KMS-11 (cell line): Measurements from ENCODE around the gene RTTN.

Experiments
- H2AFZ ChIP-seq: fragments of 200-600 bp; sonication (generic); 2 replicates; pipeline ENCODE4 v1.6.1; 2016; ENCODE audit warnings: antibody characterized with exemption, mixed run types, low read depth
- H3K27ac ChIP-seq: fragments of 200-600 bp; sonication (generic); 2 replicates; pipeline ENCODE4 v1.6.1; 2016; ENCODE audit warnings: mild to moderate bottlenecking, mixed run types
- H3K27me3 ChIP-seq: fragments of 200-600 bp; sonication (generic); 2 replicates; pipeline ENCODE4 v1.6.1; 2017; ENCODE audit warnings: mild to moderate bottlenecking, low read depth, mixed run types, moderate library complexity; ENCODE audit not compliant: insufficient read depth
- H3K36me3 ChIP-seq: fragments of 200-600 bp; sonication (generic); 2 replicates; pipeline ENCODE4 v1.6.1; 2017; ENCODE audit warnings: mild to moderate bottlenecking, mixed run types; ENCODE audit not compliant: insufficient read depth
- H3K4me1 ChIP-seq: fragments of 200-600 bp; sonication (generic); 2 replicates; pipeline ENCODE4 v1.6.1; 2016; ENCODE audit warnings: mild to moderate bottlenecking, low read depth, mixed run types; ENCODE audit not compliant: poor library complexity, severe bottlenecking
- H3K4me2 ChIP-seq: fragments of 200-600 bp; sonication (generic); 2 replicates; pipeline ENCODE4 v1.7.0; 2016; ENCODE audit warnings: mild to moderate bottlenecking, mixed run types
- H3K4me3 ChIP-seq: fragments of 200-600 bp; sonication (generic); IDR thresholded peaks from 2 replicates; pipeline ENCODE4 v1.6.1; 2017; ENCODE audit warnings: low read depth, low read length, mixed read lengths; ENCODE audit not compliant: insufficient read depth
- H3K79me2 ChIP-seq: fragments of 200-600 bp; sonication (generic); 2 replicates; pipeline ENCODE4 v1.6.1; 2016; ENCODE audit warnings: low read depth, mixed run types; ENCODE audit not compliant: insufficient read depth
- H3K9ac ChIP-seq: fragments of 200-600 bp; sonication (generic); 2 replicates; pipeline ENCODE4 v1.6.1; 2016; ENCODE audit warnings: mild to moderate bottlenecking, mixed run types
- H4K20me1 ChIP-seq: fragments of 200-600 bp; sonication (generic); 2 replicates; pipeline ENCODE4 v1.6.1; 2016; ENCODE audit warnings: mild to moderate bottlenecking, mixed run types; ENCODE audit not compliant: insufficient read depth
- CTCF ChIP-seq: fragments of 200-600 bp; sonication (generic); conservative IDR thresholded peaks from 2 replicates; pipeline ENCODE4 v1.6.1; 2017; ENCODE audit warnings: low read depth, mild to moderate bottlenecking, antibody characterized with exemption, low read length, moderate library complexity, mixed read lengths

Gene RTTN

DNA sequence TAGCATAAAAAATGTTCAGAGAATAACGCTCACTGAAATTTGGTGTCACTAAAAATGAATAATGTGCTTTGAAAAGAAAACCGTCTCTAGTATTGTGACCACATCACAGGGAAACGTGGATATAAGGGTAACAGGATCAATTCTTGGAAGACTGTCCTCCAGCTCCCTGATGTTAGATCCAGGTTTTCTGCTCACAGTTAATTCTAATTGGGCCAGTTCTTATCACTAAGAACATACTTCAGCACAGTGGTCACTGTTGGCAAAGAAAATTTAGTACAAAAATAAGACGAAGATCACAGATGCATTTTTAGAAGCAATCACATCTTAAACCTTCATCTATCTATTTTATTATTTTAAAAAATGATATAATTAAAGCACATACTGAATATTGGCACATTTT lies 200.8 kb downstream of the RTTN start:
- H3K27ac ChIP-seq, result no peak overlapping the region
- no peaks in the 10 kb centered on the region for H3K27me3 ChIP-seq
- no peak overlapping the region for H2AFZ ChIP-seq
- H3K4me2 ChIP-seq, result no peak overlapping the region
- H3K9ac ChIP-seq, result no peak overlapping the region
- H3K36me3 ChIP-seq, result peaks cover 5% of the 10 kb centered on the region; the same call in 1 of the 2 replicates
- no peaks in the 10 kb centered on the region for H4K20me1 ChIP-seq
- TF ChIP-seq CTCF, result no peak
- H3K4me1 ChIP-seq, result no peaks in the 10 kb centered on the region
- no peaks in the 10 kb centered on the region for H3K79me2 ChIP-seq
- no peak overlapping the region for H3K4me3 ChIP-seq

DNA sequence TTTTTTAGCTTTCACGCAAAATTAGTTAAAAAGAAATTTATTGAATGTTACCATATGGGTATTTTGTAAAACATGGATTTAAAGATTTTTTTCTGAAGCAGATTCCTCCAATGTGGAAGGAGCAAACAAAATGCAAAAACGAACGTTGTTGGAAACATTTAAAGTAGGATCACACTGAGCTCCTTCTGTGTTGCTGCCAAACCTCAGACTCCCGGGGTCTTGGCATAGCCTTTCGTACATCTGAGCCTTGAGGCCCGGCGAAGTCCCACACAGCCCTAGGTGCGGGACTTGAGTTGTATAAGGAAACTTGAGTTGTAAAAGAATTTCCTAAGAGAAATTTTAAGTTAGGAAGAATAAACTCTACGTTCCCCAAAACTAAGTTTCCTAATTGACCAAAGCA lies 205.8 kb downstream of the RTTN start:
- Histone ChIP-seq H2AFZ (no peak overlapping the region), H4K20me1 (no peaks in the 10 kb centered on the region), H3K27ac (no peak overlapping the region), H3K4me1 (peaks cover 6% of the 10 kb centered on the region), H3K4me2 (no peak overlapping the region), H3K27me3 (no peaks in the 10 kb centered on the region), H3K4me3 (no peak overlapping the region), H3K79me2 (no peaks in the 10 kb centered on the region), H3K9ac (no peak overlapping the region), H3K36me3 (peaks cover 5% of the 10 kb centered on the region; the same call in 1 of the 2 replicates)
- TF ChIP-seq CTCF, result no peak

DNA sequence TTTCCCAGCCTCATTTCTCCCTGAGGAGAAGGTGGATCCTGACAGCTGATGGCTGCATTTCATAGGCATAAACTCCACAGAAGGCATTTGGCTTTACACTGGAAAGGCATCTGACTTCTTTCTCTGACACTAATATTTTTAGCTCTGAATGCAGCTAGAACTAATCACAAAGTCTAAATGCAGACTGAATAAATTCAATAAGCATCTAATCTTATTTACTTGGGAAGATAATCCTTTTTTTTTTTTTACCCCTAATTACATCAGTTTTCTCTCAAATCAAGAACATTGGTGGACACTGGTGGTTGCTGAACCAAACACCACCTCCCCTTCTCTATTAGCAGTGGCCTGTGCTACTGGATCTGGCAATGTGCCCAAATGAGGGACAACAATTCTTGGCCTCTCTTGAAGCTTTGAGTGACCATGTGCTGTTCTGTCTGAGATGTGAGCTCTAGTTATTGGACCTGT lies 206.9 kb downstream of the RTTN start:
- Histone ChIP-seq H3K4me3 (no peak overlapping the region), H3K79me2 (no peaks in the 10 kb centered on the region), H3K27ac (no peak overlapping the region), H3K36me3 (peaks cover 5% of the 10 kb centered on the region; the same call in 1 of the 2 replicates), H4K20me1 (no peaks in the 10 kb centered on the region), H3K9ac (no peak overlapping the region), H3K27me3 (no peaks in the 10 kb centered on the region), H3K4me2 (no peak overlapping the region), H3K4me1 (peaks cover 6% of the 10 kb centered on the region), H2AFZ (no peak overlapping the region)
- TF ChIP-seq CTCF, result no peak

GRCh38 chr18:69996951-69997798 lies 208.3 kb downstream of the RTTN start:
- H3K4me2 ChIP-seq, result no peak overlapping the region
- H3K79me2 ChIP-seq, result no peaks in the 10 kb centered on the region
- no peak overlapping the region for H3K4me3 ChIP-seq
- no peaks in the 10 kb centered on the region for H4K20me1 ChIP-seq
- no peak overlapping the region for H2AFZ ChIP-seq
- no peak overlapping the region for H3K27ac ChIP-seq
- TF ChIP-seq CTCF, result no peak
- peaks cover 5% of the 10 kb centered on the region; the same call in 1 of the 2 replicates for H3K36me3 ChIP-seq
- no peaks in the 10 kb centered on the region for H3K27me3 ChIP-seq
- peaks cover 6% of the 10 kb centered on the region for H3K4me1 ChIP-seq
- H3K9ac ChIP-seq, result no peak overlapping the region
